Measurements from ENCODE around the gene RBBP8NL. TPM values are rescaled to one million over a fixed set of nuclear protein-coding genes. Genes with fewer than 3 reads are reported as not detected.

RBBP8NL gene
- total and polyA plus RNA-seq, 2 experiments from 2014 or later, result 0.10 to 1.1 TPM

DNA sequence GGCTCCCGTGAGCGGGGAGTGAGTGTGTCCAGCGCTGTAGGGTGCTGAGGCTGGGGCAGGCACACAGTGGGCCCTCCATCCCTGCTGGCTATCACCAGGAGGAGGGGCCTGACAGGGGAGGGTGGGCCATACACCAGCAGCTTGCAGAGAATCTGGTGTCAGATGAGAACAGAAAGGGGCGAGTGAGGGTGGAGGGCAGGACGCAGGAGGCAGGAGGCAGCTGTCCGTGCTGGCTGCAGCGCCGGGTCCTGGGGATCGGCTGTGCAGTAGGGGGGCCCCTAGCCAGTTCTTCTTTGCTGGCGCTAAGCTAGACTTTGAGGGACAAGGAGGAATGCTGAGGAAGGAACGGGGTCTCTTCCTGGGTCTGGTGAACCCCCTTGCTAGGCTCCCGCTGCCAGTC, 18.7 kb downstream of the RBBP8NL start:
- Mint-ChIP-seq H3K27ac (no peak overlapping the region), H3K27me3 (ENCODE audit: insufficient read depth, low read depth, poor library complexity) (peaks cover 11% of the 10 kb centered on the region), H3K9me3 (no peaks in the 10 kb centered on the region), H3K4me3 (no peak overlapping the region), H3K4me1 (peaks cover 9% of the 10 kb centered on the region), H3K36me3 (ENCODE audit: low read depth) (no peaks in the 10 kb centered on the region)
- Histone ChIP-seq H3K36me3 (ENCODE audit: insufficient read depth) (no peaks in the 10 kb centered on the region), H3K27me3 (ENCODE audit: insufficient read depth) (no peaks in the 10 kb centered on the region), H2AFZ (no peak overlapping the region), H3F3A (replicated peaks; ENCODE audit: low read depth) (no peaks in the 10 kb centered on the region), H4K20me1 (replicated peaks; ENCODE audit: insufficient read depth) (no peaks in the 10 kb centered on the region; the same call in 1 of the 2 replicates), H3K79me2 (replicated peaks; ENCODE audit: insufficient read depth) (no peaks in the 10 kb centered on the region), H3K4me1 (ENCODE audit: insufficient read depth) (no peaks in the 10 kb centered on the region; the same call in 1 of the 2 replicates), H3K4me3 (no peak overlapping the region), H3K9me2 (ENCODE audit: insufficient read depth) (no peaks in the 10 kb centered on the region), H3K27ac (ENCODE audit: low read depth) (no peak overlapping the region), H3K4me2 (no peak overlapping the region)
- ATAC-seq (no peak), DNase-seq (ENCODE audit: low spot score) (no peak)
- TF ChIP-seq STAT1 (IDR thresholded peaks at IDR 0.05; ENCODE audit: unreplicated experiment), result no peak
- TF ChIP-seq ZNF114 (CRISPR knock-in tag; IDR thresholded peaks at IDR 0.05), result no peak
- TF ChIP-seq, protein P1, sequence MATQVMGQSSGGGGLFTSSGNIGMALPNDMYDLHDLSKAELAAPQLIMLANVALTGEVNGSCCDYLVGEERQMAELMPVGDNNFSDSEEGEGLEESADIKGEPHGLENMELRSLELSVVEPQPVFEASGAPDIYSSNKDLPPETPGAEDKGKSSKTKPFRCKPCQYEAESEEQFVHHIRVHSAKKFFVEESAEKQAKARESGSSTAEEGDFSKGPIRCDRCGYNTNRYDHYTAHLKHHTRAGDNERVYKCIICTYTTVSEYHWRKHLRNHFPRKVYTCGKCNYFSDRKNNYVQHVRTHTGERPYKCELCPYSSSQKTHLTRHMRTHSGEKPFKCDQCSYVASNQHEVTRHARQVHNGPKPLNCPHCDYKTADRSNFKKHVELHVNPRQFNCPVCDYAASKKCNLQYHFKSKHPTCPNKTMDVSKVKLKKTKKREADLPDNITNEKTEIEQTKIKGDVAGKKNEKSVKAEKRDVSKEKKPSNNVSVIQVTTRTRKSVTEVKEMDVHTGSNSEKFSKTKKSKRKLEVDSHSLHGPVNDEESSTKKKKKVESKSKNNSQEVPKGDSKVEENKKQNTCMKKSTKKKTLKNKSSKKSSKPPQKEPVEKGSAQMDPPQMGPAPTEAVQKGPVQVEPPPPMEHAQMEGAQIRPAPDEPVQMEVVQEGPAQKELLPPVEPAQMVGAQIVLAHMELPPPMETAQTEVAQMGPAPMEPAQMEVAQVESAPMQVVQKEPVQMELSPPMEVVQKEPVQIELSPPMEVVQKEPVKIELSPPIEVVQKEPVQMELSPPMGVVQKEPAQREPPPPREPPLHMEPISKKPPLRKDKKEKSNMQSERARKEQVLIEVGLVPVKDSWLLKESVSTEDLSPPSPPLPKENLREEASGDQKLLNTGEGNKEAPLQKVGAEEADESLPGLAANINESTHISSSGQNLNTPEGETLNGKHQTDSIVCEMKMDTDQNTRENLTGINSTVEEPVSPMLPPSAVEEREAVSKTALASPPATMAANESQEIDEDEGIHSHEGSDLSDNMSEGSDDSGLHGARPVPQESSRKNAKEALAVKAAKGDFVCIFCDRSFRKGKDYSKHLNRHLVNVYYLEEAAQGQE (IDR thresholded peaks at IDR 0.05; ENCODE audit: unreplicated experiment), result no peak
- TF ChIP-seq, protein P2, sequence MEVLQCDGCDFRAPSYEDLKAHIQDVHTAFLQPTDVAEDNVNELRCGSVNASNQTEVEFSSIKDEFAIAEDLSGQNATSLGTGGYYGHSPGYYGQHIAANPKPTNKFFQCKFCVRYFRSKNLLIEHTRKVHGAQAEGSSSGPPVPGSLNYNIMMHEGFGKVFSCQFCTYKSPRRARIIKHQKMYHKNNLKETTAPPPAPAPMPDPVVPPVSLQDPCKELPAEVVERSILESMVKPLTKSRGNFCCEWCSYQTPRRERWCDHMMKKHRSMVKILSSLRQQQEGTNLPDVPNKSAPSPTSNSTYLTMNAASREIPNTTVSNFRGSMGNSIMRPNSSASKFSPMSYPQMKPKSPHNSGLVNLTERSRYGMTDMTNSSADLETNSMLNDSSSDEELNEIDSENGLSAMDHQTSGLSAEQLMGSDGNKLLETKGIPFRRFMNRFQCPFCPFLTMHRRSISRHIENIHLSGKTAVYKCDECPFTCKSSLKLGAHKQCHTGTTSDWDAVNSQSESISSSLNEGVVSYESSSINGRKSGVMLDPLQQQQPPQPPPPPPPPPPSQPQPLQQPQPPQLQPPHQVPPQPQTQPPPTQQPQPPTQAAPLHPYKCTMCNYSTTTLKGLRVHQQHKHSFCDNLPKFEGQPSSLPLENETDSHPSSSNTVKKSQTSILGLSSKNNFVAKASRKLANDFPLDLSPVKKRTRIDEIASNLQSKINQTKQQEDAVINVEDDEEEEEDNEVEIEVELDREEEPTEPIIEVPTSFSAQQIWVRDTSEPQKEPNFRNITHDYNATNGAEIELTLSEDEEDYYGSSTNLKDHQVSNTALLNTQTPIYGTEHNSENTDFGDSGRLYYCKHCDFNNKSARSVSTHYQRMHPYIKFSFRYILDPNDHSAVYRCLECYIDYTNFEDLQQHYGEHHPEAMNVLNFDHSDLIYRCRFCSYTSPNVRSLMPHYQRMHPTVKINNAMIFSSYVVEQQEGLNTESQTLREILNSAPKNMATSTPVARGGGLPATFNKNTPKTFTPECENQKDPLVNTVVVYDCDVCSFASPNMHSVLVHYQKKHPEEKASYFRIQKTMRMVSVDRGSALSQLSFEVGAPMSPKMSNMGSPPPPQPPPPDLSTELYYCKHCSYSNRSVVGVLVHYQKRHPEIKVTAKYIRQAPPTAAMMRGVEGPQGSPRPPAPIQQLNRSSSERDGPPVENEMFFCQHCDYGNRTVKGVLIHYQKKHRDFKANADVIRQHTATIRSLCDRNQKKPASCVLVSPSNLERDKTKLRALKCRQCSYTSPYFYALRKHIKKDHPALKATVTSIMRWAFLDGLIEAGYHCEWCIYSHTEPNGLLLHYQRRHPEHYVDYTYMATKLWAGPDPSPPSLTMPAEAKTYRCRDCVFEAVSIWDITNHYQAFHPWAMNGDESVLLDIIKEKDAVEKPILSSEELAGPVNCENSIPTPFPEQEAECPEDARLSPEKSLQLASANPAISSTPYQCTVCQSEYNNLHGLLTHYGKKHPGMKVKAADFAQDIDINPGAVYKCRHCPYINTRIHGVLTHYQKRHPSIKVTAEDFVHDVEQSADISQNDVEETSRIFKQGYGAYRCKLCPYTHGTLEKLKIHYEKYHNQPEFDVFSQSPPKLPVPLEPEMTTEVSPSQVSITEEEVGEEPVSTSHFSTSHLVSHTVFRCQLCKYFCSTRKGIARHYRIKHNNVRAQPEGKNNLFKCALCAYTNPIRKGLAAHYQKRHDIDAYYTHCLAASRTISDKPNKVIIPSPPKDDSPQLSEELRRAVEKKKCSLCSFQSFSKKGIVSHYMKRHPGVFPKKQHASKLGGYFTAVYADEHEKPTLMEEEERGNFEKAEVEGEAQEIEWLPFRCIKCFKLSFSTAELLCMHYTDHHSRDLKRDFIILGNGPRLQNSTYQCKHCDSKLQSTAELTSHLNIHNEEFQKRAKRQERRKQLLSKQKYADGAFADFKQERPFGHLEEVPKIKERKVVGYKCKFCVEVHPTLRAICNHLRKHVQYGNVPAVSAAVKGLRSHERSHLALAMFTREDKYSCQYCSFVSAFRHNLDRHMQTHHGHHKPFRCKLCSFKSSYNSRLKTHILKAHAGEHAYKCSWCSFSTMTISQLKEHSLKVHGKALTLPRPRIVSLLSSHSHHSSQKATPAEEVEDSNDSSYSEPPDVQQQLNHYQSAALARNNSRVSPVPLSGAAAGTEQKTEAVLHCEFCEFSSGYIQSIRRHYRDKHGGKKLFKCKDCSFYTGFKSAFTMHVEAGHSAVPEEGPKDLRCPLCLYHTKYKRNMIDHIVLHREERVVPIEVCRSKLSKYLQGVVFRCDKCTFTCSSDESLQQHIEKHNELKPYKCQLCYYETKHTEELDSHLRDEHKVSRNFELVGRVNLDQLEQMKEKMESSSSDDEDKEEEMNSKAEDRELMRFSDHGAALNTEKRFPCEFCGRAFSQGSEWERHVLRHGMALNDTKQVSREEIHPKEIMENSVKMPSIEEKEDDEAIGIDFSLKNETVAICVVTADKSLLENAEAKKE (CRISPR knock-in tag; IDR thresholded peaks at IDR 0.05), result no peak
- TF ChIP-seq, protein P3, sequence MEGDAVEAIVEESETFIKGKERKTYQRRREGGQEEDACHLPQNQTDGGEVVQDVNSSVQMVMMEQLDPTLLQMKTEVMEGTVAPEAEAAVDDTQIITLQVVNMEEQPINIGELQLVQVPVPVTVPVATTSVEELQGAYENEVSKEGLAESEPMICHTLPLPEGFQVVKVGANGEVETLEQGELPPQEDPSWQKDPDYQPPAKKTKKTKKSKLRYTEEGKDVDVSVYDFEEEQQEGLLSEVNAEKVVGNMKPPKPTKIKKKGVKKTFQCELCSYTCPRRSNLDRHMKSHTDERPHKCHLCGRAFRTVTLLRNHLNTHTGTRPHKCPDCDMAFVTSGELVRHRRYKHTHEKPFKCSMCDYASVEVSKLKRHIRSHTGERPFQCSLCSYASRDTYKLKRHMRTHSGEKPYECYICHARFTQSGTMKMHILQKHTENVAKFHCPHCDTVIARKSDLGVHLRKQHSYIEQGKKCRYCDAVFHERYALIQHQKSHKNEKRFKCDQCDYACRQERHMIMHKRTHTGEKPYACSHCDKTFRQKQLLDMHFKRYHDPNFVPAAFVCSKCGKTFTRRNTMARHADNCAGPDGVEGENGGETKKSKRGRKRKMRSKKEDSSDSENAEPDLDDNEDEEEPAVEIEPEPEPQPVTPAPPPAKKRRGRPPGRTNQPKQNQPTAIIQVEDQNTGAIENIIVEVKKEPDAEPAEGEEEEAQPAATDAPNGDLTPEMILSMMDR (conservative IDR thresholded peaks at IDR 0.05; ENCODE audit: low read depth in 2 of 2), result no peak
- TF ChIP-seq CREB1 (CRISPR knock-in tag; IDR thresholded peaks at IDR 0.05; ENCODE audit: low read depth), result no peak
- TF ChIP-seq EZH2phosphoT487 (IDR thresholded peaks at IDR 0.05; ENCODE audit: unreplicated experiment), result no peak
- TF ChIP-seq ZNF331 (CRISPR knock-in tag; IDR thresholded peaks at IDR 0.05; ENCODE audit: low read depth), result no peak

All from GM23338 (cell line).